K562 treated with DMSO at 1 percent for 48 hours (cell line): ENCODE measurements around the gene HAND1. TPM values are rescaled to one million over a fixed set of nuclear protein-coding genes. Genes with fewer than 3 reads are reported as not detected.

Experiments
- total RNA-seq: library from RNA; unstranded; fragments of 300-600 nt; gene quantifications from 2 replicates; pipeline ENCODE4 v1.2.3, GENCODE V29; 2022; ENCODE audit warnings: low replicate concordance; ENCODE audit errors: extremely low read depth

HAND1 gene
- total RNA-seq: not detected in 2 replicates

DNA sequence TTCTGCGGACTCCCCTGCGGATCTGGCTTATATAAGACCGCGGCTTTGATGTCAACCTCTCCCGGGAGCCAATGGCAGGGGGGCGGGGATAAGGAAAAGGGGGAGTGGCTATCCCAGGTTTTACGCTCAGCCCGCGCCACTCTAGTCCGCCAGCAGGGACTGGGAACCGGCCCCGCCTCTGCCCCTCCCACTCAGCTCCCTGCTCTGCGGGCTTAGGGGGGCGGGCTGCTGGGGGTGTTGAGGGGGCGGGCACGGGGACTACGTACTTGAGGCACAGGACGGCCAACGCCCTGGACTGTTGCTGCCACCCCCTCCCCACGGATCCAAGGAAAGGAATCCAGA, at the start of gene HAND1:
HAND1 (minus strand) TSS at position 4 of the 342 bp plus-strand sequence. CDS start 219 bp downstream, outside the sequence.

DNA sequence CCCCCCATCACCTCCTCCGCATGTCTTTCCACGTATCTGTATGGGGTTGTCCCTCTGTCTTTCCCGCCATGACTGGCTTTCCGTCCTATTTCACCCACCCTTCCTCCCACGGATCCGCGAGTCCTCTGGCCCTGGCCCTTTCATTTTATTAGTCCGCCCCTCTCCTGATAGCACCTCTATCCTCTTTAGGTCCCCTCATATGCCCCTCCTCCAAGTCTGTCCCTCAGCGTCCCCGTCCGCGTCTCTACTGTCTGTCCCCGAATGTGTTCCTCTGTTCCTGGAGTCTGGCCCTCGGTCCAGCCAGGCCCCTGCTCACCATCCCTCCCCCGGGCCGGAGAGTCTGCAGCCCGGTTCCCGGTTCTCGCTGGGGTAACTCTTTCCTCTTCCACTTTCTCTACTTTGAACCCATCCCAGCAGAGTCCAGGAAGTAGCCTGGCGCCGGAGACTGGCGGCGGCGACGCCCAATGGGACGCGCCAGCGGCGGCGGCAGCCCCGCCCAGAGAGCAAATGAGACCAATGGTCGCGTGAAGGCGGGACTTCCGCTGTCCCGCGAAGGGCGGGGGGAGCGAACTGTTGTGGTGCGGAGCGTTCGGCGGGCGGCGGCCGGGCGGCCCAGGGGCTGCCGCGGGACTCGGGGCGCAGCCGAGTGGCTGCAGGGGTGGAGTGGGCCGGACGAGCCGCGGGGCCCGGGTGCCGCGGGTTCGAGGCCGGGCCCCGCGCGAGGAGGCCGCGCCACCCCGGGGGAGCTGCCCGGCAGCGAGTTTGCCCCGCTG, 32.4 kb downstream of the HAND1 start, which contains the start of gene SAP30L:
SAP30L (plus strand) TSS at position 576 of the 773 bp plus-strand sequence. CDS start 608 bp downstream, outside the sequence.

Other genes with a start within 250 kb of the HAND1 start
- not detected in 2 replicates for gene SAP30L, start 32.2 kb downstream of the HAND1 start, total RNA-seq